ENCODE measurements around the gene TMCC2. TPM values are rescaled to one million over a fixed set of nuclear protein-coding genes. Genes with fewer than 3 reads are reported as not detected.

The TMCC2 gene
- total RNA-seq, 1 experiment from 2014 or later, result 2.7 TPM

GRCh38 chr1:205236951-205237475 lies 9.3 kb downstream of the TMCC2 start:
- Histone ChIP-seq H3K27me3 (ENCODE audit: insufficient read depth, low read length) (no peaks in the 10 kb centered on the region), H3K9me3 (ENCODE audit: control insufficient read depth in 1 of 2, insufficient read depth in 1 of 2, low read depth in 1 of 2, low read length in 2 of 2) (no peaks in the 10 kb centered on the region), H2AFZ (ENCODE audit: low read depth, low read length, poor library complexity, severe bottlenecking) (no peak overlapping the region), H3K27ac (ENCODE audit: low read depth, low read length) (no peak overlapping the region), H3K4me1 (ENCODE audit: control insufficient read depth in 1 of 2, insufficient read depth in 2 of 2, low read length in 2 of 2) (no peaks in the 10 kb centered on the region), H4K20me1 (ENCODE audit: insufficient read depth) (no peaks in the 10 kb centered on the region), H3K9ac (ENCODE audit: low read length) (no peak overlapping the region), H3K79me2 (ENCODE audit: insufficient read depth, low read length) (no peaks in the 10 kb centered on the region), H3K9me2 (ENCODE audit: insufficient read depth) (no peaks in the 10 kb centered on the region), H3K4me2 (ENCODE audit: low read length) (no peak overlapping the region), H3K4me3 (replicated peaks in 1 of 2; ENCODE audit: low read depth in 1 of 2, low read length in 2 of 2) (no peak overlapping the region), H3K36me3 (ENCODE audit: control insufficient read depth in 1 of 2, insufficient read depth in 2 of 2, low read length in 2 of 2) (no peaks in the 10 kb centered on the region)
- DNase-seq (ENCODE audit: low read depth, low spot score), result no peak
- BruUV-seq (replicated peaks), result no TSS peak
- ChIA-PET POLR2A (no interaction called here), CTCF (interaction anchor here (1.5 kb wide), 1 partner anchor 175 kb away, joined by 3 read pairs; no protein-coding TSS in a partner anchor), RAD21 (ENCODE audit: low non-redundant PET in 1 of 2, low total read pairs in 2 of 2, uncharacterized antibody in 2 of 2, unreplicated experiment in 2 of 2) (no interaction called here)
- ATAC-seq, result no peak
- TF ChIP-seq FOSL1 (IDR thresholded peaks at IDR 0.05; ENCODE audit: low read depth) (no peak), REST (IDR thresholded peaks at IDR 0.05; ENCODE audit: low read depth) (no peak), SIN3A (IDR thresholded peaks at IDR 0.05; ENCODE audit: low read depth) (no peak), ATF3 (IDR thresholded peaks at IDR 0.05) (no peak), EZH2phosphoT487 (IDR thresholded peaks at IDR 0.05; ENCODE audit: borderline replicate concordance) (no peak), EZH2 (IDR thresholded peaks at IDR 0.05) (no peak), RAD21 (IDR thresholded peaks at IDR 0.05; ENCODE audit: low read depth) (no peak), POLR2A (IDR thresholded peaks at IDR 0.05; ENCODE audit: borderline replicate concordance, extremely low read depth, insufficient read depth, insufficient read length) (no peak), MAX (IDR thresholded peaks at IDR 0.05) (no peak)
- intact Hi-C loops (cut with micrococcal nuclease), result no loop called here
